ENCODE data around the gene TMC7.
A peak's percentile ranks its signal among the peaks of the same experiment; 100 is the strongest.

Gene TMC7

GRCh38 chr16:19086322-19087199 lies 102.8 kb downstream of the TMC7 start (continued):
- no peak for TF ChIP-seq ZSCAN18 (tag by site-specific recombination; IDR thresholded peaks at IDR 0.05)
- TF ChIP-seq ZNF660 (tag by site-specific recombination; IDR thresholded peaks at IDR 0.05), result peak; percentile 86
- TF ChIP-seq ZNF362 (tag by site-specific recombination; IDR thresholded peaks at IDR 0.05), result peak; percentile 92
- peak; percentile 40; the same call in 1 of the 2 replicates for TF ChIP-seq PATZ1 (tag by site-specific recombination; IDR thresholded peaks at IDR 0.05)
- no peak for TF ChIP-seq ZNF133 (tag by site-specific recombination; IDR thresholded peaks at IDR 0.05)
- peak; percentile 70; the same call in 1 of the 2 replicates for TF ChIP-seq ZNF324 (tag by site-specific recombination; IDR thresholded peaks at IDR 0.05)
- TF ChIP-seq ZNF629 (tag by site-specific recombination; IDR thresholded peaks at IDR 0.05), result peak; percentile 73
- peak; percentile 84; the same call in 1 of the 2 replicates for TF ChIP-seq KLF7 (tag by site-specific recombination; IDR thresholded peaks at IDR 0.05; ENCODE audit: borderline replicate concordance)
- no peak for TF ChIP-seq ZNF19 (tag by site-specific recombination; IDR thresholded peaks at IDR 0.05; ENCODE audit: low read depth)
- no peak for TF ChIP-seq ZNF366 (tag by site-specific recombination; conservative IDR thresholded peaks at IDR 0.05)
- TF ChIP-seq PRDM2 (tag by site-specific recombination; IDR thresholded peaks at IDR 0.05; ENCODE audit: borderline replicate concordance), result no peak
- TF ChIP-seq ZNF529 (tag by site-specific recombination; IDR thresholded peaks at IDR 0.05; ENCODE audit: insufficient replicate concordance), result no peak
- TF ChIP-seq ZNF626 (tag by site-specific recombination; IDR thresholded peaks at IDR 0.05), result no peak
- TF ChIP-seq SETDB1 (IDR thresholded peaks at IDR 0.05; ENCODE audit: insufficient read length, low read length), result no peak
- no peak for TF ChIP-seq ZNF837 (tag by site-specific recombination; IDR thresholded peaks at IDR 0.05)
- TF ChIP-seq ZNF843 (tag by site-specific recombination; IDR thresholded peaks at IDR 0.05), result no peak
- no peak for TF ChIP-seq ZBTB21 (tag by site-specific recombination; IDR thresholded peaks at IDR 0.05)
- TF ChIP-seq ZSCAN30 (tag by site-specific recombination; IDR thresholded peaks at IDR 0.05), result peak; percentile 91
- no peak for TF ChIP-seq PRDM6 (tag by site-specific recombination; IDR thresholded peaks at IDR 0.05)
- TF ChIP-seq ZFP69B (tag by site-specific recombination; IDR thresholded peaks at IDR 0.05), result peak; percentile 72; the same call in 1 of the 2 replicates
- no peak for TF ChIP-seq ZFP37 (tag by site-specific recombination; IDR thresholded peaks at IDR 0.05)
- no peak for TF ChIP-seq ZNF280C (tag by site-specific recombination; IDR thresholded peaks at IDR 0.05)

Data from HEK293 (cell line).